ENCODE measurements around the gene NRP2. TPM values are rescaled to one million over a fixed set of nuclear protein-coding genes. Genes with fewer than 3 reads are reported as not detected.

NRP2 gene
- total RNA-seq, 1 experiment from 2014 or later, result 115 TPM

DNA sequence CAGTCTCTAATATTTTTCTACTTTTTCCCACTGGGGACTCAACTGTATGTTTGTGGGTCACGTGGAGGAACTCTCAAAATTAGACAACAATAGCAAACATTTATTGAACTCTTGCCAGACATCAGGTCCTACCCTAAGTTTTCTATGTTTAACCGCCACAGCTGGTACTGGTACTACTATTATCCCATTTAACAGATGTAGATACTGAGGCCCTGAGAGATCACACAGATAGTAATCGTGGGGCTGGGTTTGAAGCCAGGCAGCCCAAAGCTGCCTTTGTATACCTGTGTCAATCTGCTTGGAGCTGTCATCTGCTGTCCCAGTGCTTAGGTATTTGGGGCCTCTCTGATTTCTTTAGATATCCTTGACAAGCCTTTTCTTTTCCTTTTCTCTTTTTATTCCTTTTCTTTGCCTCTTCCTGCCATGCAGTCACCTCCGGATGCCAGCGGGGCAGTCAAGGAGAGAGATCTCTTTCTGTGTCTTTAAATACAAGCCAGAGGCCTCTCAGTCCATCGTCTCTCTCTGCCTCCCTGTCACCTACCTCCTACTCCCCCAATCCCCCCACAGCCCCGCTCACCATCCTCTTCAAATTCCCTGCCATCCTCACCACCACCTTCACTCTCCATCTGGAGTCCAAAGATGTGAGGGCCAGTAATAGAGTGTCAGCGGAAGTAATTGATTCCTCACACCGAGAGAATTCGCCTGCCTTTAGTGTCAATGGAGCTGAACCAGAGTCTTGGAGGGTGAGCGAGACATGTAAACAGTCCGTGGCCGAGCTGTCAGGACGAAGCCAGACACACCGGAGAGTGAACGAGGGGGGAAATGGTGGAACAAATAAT lies 23.4 kb downstream of the NRP2 start:
- DNase-seq (ENCODE audit: low read depth), result no peak

DNA sequence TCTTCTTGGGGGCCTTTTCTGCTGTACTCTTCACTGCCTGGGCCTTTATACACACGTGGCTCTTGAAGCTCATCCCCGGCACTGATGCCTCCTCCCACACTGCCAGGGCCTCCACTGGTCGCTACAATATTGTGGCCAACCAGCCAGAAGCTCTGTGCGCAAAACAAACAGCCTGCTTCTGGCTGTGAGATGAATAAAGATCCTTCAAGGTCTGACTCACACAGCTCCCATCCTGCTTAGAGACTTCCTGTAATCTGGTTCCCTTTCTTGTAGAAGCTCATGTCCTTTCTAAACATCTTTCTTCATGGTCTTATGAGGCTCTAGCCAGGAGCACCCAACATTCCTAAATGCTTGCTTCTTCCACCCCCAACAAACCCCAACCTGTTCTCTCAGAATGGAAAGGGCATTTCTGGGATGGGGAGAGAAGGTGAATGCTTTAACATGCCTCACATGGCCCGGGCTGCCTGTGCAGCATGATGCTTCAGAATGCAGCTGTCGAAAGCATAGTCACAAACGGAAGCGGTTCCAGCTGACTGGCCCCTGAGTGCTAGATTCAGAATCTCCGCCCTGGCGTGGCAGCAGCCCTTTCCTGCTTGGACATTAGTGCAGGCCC lies 24.6 kb downstream of the NRP2 start:
- peak; percentile 92 for DNase-seq (ENCODE audit: low read depth)

DNA sequence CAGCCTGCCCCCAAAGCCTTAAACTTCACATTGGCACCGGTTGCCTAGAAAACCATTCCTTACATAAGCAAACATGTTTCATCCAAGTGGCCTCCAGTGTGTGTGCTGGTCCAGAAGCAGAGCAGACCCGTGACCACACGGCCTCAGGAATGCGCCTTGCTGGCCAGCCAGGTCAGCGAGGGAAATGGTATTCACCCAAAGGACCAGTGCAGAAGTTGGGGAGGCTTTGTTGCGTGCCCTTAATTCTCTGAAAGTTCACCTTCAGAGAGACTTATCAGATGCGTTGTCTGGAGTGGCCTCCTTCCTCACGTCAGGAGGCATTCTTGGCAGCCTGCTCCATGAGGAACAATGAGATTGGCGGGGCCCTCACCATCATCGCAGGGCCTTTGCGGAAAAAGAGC lies 25.9 kb downstream of the NRP2 start:
- peak; percentile 76 for DNase-seq (ENCODE audit: low read depth)

DNA sequence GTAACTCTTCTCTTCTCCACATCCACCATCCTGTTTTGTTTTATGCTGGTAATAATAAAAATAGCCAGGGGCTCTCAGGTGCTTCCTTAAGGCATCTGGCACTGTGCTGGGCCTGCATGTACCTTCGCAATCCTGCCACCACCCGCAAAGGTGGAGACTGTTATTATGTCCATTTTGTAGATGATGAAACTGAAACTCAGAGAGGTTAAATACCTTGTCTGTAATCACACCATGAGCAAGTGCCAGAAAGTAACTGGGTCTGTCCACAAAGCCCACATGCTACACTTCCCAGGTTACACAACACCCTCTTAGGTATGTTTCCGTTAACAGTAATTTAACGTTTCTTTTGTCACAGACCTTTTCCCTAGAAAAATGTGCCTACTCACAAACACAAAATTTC lies 27.0 kb downstream of the NRP2 start:
- DNase-seq (ENCODE audit: low read depth), result peak; percentile 32

DNA sequence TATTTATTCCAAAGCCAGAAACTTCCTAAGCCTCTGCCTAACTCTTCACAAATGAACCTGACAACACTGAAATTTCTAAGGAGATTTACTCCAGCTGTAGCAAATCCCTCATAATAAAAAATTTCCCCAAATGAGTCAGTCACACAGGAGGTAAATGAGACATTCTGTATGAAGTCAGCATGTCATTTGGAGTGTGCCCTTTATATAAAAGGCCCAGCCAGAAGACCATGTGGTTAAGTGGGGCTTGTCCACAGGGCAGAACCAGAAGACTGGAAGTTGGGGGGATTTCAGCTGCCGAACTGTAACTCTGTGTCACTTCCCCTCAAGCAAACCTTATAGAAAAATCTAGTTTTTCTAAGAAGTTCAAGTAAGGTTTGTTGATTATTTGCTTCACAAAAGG lies 30.2 kb downstream of the NRP2 start:
- DNase-seq (ENCODE audit: low read depth), result peak; percentile 88

DNA sequence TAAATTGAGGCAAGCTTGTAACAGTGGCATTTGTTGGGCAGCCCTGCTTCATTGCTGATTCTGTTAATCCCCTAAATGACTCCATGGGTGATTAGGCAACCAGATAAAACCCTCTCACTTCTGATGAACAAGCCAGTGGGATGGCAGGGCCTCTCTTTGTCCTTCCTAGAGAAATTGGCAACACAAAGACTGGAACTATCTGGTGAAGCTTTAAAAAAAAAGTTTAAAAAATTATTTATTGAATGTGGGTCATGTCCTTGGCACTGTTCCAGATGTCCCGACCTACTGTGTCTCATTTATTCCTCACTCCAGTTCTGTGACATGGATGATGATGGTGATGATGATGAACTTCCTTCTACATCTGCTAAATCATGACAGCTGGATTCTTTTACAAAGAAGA lies 30.8 kb downstream of the NRP2 start:
- DNase-seq (ENCODE audit: low read depth), result peak; percentile 49

DNA sequence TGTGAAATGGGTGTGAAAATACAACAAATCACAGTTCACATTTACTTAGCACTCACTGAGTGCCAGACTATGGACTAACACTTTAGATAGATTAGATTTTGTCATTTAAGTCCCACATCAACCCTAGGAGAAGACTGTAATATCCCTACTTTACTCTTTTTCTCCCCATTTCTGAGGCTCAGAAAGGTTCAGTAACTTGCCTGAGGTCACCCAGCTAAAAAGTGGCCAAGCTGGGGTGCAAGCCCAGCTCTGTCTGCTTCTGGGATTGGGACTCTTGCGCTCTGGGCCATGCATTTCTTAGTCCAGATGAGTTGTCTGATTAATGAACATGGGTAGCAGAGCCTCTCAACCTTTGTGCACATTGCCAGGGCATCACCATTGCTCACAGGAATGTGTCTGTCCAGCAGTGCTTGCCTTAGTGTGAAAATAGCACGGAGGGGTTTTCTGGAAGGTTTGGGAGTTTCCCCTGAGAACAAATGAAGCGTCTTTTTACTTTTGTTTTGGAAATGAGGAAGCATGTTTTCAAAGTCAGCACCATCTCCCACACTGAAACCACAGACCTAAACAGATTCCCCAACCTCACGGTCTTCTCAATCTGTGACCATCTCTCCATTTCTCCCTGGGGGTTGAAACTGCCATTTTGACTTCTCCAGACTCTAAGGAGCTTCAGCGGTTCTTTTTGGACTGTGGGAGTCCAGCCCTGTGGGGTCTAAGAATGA lies 31.9 kb downstream of the NRP2 start:
- peak; percentile 84 for DNase-seq (ENCODE audit: low read depth)

DNA sequence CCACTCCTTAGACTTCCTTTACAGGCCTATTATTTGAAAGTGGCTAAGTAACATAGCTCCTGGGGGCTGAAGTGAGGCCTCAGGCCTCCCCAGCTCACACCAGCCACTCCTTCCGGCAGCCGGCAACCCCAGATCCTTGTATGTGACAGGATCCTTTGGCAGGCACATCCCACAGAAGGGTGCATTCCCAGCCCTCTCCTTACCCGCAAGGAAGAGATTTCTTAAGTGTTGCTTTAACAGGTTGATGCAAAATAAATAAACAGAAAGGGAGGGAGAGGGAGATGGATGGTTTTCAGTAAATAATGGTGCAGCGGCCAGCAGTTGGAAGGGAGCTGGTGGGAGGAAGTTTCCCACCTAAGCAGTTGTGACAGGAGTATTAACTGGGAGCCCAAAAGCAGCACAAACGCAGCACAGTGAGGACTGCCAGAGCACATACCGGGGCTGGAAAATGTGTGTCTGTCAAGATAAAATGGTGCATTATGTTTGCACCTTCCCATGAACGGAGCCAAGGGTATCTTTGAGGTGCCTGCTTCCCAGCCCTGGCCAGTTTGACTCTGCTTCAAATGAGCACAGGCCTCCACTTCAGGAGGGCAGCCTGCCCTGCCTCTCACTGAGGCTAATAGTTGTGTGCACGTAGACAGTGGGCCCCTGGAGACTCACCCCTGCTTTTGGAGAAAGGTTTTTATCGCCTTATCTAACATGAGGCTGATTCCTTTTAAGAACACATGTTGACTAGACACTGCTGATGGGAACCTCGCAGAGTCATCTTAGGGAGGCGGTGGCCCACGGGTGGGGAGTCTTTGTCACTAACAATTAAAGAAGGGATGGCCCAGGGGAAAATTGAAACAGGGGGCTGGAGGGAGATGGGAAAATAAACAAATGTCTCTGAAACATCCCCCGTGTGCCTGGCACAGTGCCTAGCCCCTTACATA lies 32.8 kb downstream of the NRP2 start:
- DNase-seq (ENCODE audit: low read depth), result peak; percentile 72

DNA sequence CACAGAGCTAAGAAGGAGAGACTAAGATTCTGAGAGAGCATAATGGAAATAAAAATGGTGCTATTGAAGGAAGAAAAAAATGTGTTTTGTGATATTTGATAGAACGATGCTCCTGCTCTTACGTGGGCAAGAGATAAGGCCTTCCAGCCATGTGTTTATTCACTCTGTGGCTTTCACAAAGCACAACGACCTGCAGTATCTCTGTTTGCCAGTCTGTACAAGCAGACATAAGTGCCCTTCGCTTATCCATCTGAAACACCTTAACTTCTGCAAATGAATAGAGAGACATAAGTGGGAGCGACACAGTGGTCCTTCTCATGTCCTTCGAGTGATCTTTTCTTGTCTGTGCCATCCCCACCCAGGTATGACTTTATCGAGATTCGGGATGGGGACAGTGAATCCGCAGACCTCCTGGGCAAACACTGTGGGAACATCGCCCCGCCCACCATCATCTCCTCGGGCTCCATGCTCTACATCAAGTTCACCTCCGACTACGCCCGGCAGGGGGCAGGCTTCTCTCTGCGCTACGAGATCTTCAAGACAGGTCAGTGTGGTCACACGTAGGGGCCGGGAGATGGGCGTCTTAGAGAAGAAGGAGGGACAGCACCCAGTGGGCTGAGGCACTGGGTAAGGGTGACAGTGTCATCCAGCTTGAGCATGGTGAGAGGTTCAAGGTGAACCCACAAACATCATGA lies 33.7 kb downstream of the NRP2 start:
- DNase-seq (ENCODE audit: low read depth), result no peak

DNA sequence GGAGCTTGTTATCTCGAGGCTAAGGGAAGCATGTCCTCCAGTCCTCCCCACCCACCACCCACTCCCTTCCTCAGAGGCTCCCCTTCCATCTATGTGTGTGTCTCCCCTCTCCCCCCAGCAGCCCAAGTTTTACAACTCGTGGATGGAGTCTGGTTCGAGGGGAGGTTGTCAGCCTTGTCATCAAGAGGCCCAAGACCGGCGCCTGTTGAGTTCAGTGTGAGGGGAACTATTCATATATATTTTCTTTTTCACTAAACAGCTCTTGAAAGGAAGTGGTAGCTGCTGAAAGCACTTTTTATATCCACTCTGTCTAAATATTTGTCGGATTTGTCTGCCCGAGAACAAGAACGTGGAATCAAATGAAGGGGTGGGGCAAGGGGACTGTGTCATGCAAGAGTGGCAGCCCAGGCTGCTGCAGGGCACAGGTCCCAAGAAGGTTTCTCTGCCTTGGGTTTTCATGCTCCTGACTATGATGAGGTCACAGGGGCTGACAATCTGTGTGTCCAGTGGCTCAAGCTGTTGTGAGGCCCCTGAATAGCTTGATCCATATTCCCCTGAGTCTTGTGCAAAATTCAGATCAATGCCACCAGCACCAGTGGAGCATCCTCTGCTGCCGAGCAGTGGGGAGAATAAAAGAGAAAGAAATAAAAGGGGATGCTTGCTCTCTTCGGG lies 35.0 kb downstream of the NRP2 start:
- DNase-seq (ENCODE audit: low read depth), result no peak

DNA sequence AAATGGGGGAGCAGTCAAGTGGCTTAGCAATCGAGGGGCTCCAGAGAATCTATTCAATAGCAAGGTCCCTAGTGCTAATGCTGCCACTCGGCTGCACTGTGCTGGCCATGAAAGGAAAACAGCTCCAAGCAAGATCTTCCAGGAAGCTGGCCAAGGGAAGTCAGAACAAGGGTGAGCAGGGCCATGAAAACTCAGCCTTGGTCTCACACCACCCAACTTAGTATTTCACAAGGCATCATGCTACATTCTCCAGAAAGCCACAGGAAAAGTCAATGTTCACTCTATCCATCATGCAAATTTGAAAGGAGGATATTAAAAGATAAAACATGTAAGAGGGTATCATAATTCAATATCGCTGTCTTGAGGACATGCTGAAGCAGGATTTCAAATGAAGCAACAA lies 35.7 kb downstream of the NRP2 start:
- DNase-seq (ENCODE audit: low read depth), result no peak

DNA sequence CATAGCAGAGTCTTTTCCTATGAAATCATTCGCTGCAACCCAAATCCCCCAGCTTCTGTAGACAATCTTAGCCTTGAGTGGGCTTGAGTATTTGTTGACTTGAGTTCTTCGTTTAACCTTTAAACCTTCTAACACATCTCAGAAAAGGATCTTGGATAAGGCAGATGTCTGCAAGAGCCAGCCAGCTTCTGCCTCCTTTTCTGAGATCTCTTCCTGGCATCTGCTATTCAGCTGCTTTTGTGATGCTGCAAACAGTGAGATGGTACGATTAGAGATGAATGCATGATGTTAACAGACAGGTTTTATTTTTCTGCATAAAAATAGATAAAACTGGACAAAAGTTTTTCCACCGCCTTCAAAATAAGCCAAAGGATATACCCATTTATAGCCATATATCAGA lies 37.5 kb downstream of the NRP2 start:
- DNase-seq (ENCODE audit: low read depth), result no peak

DNA sequence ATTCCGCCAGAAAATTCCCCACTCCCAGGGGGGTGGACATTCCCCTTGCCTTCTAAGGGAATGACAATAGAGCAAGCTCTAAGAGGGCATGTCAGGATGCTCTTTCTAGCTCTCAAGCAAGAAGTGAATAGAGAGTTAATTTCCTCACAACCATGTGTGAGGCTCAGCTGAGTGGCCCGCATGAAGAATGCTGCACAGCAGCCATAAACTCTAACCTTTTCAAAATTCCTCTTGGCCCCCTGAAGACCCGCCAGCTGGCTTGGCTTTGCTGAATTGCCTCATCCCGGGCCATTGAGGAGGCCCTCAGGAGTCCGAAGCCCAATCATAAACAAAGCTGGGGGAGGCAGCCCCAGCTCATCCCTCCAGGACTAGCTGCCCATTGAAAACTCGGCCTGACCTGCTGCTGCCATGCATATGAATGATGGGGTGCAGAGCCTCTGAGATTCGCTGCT lies 38.2 kb downstream of the NRP2 start:
- no peak for DNase-seq (ENCODE audit: low read depth)

DNA sequence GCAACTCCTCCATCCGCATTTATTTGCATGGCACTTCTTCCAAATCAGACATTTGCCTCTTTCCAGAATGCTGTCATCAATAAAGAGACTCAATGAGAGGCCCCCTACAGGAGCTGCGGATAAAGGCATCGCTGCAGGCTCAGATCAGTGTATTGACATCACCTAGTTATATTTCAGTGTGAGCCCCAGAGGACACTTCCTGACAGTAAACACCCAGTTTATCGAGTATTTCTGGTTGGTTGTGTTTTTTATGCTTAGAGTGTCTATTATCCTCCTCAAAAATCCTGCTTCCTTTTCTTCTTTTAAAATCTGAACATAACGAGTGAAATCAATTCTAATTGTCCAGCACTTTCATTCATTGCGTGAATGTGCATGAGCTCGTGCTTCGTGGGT lies 38.8 kb downstream of the NRP2 start:
- DNase-seq (ENCODE audit: low read depth), result no peak

DNA sequence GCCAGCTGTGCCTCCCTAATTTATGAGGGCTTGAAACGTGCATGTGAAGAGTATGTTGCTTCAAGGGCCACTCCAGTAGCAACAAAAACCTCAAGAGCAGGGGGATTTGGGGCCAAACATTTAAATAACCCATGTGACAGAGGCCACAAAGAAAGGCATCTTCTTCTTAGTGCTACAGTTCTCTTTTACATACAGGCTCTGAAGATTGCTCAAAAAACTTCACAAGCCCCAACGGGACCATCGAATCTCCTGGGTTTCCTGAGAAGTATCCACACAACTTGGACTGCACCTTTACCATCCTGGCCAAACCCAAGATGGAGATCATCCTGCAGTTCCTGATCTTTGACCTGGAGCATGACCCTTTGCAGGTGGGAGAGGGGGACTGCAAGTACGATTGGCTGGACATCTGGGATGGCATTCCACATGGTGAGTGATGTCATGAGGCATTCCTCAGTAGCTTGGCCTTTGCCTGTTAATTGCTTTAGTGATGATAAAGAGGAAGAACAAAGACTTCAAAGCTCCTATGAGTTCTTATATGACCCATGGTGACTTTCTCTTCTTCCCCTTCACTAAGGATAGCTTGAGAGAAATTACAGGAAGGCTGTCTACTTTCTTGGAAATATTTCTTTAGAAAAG lies 40.1 kb downstream of the NRP2 start:
- no peak for DNase-seq (ENCODE audit: low read depth)

DNA sequence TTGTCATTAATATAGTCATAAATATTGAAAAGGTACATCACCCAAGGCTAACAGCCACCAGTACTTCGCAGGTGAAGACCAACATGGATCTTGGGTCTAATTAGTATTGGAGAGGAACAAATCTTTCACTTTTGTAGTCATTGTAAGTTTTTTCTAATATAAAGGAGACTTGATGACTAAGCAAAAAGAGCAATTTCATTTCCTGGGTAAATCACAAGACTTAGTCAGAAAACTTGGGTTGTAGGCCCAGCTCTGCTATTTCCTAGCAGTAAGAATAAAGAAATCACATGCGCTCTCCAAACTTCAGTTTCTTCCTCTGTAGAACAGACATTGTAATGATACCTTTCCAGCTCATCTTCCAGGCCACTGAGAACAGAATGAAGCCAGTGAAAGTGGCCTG lies 40.9 kb downstream of the NRP2 start:
- DNase-seq (ENCODE audit: low read depth), result no peak

DNA sequence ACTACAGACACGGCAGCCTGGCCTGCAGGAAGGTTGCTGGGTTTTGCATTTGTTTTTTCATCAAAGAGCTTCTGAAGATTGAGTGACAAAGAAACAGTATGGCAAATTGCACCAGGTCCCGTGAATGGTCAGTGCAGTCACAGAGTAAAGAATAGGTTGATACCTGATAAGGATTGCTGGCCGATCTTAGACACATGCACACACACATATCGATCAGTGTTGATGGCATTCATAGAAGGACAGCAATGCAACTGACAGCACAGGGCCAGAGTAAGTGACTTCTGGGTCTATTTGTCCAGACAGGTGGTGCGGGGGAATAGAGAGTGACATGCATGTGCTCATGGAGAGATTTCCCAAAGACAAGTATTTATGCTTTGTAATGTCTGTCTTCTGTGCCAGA lies 42.8 kb downstream of the NRP2 start:
- DNase-seq (ENCODE audit: low read depth), result no peak

DNA sequence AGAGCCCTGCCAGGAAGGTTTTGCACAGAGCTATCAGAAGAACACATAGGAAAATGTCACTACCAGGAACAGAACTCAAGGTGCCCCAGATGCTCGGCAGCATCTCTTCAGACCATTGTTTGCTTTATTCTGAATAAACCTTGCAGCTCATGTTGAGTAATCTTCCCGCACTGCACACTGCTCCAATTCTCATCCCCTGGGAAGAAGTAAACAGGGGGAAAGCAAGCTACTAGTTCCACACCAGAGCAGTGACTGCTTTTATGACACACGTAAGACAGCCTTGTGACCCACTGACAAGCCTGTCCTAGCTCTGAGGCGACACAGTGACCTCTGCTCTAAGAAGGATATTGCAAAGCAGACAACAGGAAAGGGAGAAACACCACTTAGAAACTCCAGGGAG lies 44.2 kb downstream of the NRP2 start:
- DNase-seq (ENCODE audit: low read depth), result no peak

DNA sequence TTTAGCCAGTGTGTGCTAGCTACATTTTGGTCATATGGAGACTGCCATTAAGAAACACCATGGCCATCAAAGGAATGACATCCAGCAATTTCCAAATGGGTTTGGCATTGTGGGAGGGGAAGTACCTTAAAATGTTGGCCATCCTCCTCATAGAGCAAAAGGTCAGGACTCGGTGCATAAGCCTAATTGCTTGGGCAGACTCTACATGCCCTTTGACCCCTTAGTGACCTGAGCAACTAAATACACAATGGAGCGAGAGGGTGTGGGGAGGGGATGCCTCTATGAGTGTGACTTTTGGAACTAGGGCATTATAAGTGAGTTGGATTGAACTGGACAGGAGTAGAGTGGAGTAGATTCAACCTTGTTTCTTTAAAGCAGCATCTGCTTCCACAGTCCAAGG lies 44.9 kb downstream of the NRP2 start:
- DNase-seq (ENCODE audit: low read depth), result no peak

DNA sequence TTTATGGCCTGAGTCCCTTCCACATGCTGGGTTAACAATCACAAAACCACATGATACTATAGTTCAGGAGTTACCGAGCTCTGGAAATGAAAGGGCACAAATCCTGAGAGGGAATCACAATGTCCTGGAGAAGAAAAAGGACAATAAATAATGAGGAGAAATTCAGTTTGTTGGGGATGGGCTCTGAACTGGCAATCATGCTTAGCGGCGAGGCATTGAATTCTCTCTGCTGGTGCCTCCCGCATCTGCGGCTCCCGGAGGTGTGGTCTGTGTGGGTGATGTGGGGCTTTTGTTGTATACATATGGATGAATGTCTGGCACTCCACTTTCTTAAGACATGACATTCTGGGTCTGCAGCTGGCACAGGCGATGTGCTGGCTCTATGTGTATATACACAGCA lies 46.1 kb downstream of the NRP2 start:
- no peak for DNase-seq (ENCODE audit: low read depth)

Data from Daoy (cell line).